ENCODE results near the gene DUSP2.

The DUSP2 gene

GRCh38 chr2:96145036-96145847 lies at the start of gene DUSP2:
TSS of gene DUSP2 (minus strand) at chr2:96145440. CDS start at chr2:96145354, 86 bp downstream.
- H3K27ac ChIP-seq: peak within 1 kb of the TSS; percentile 76
- H3K4me1 ChIP-seq (ENCODE audit: low read depth, poor library complexity, severe bottlenecking): peaks cover 27% of the 10 kb centered on the region
- TF ChIP-seq CTCF (conservative IDR thresholded peaks at IDR 0.05; ENCODE audit: low read depth, low read length): no peak
- peak within 1 kb of the TSS; percentile 62 for H3K4me3 ChIP-seq (IDR thresholded peaks at IDR 0.05; ENCODE audit: insufficient read depth, low read depth, low read length)
- peak within 1 kb of the TSS; percentile 86 for H3K9ac ChIP-seq
- H4K20me1 ChIP-seq (ENCODE audit: insufficient read depth): no peaks in the 10 kb centered on the region
- peak within 1 kb of the TSS; percentile 99 for H3K4me2 ChIP-seq
- peaks cover 9% of the 10 kb centered on the region; the same call in 1 of the 2 replicates for H3K36me3 ChIP-seq (ENCODE audit: insufficient read depth)
- H3K79me2 ChIP-seq (ENCODE audit: insufficient read depth, low read depth): peaks cover 14% of the 10 kb centered on the region
- H2AFZ ChIP-seq (ENCODE audit: low read depth): peak within 1 kb of the TSS; percentile 73
- no peaks in the 10 kb centered on the region for H3K27me3 ChIP-seq (ENCODE audit: insufficient read depth, low read depth)

- Histone ChIP-seq H4K20me1 (ENCODE audit: insufficient read depth) (peaks cover 6% of the 10 kb centered on the region; the same call in 1 of the 2 replicates), H3K79me2 (ENCODE audit: insufficient read depth, low read depth) (peaks cover 29% of the 10 kb centered on the region), H3K4me1 (ENCODE audit: low read depth, poor library complexity, severe bottlenecking) (no peaks in the 10 kb centered on the region)
Measured at GRCh38 chr2:96191937-96192670, 46.9 kb upstream of the DUSP2 start.

GRCh38 chr2:96188821-96189526 lies 43.7 kb upstream of the DUSP2 start:
- TF ChIP-seq CTCF (conservative IDR thresholded peaks at IDR 0.05; ENCODE audit: low read depth, low read length): no peak
- Histone ChIP-seq H4K20me1 (ENCODE audit: insufficient read depth) (0 out of 2 replicates have a peak, but pooled peaks cover under 1% of the 10 kb centered on the region), H3K4me3 (IDR thresholded peaks at IDR 0.05; ENCODE audit: insufficient read depth, low read depth, low read length) (no peak overlapping the region), H3K27me3 (ENCODE audit: insufficient read depth, low read depth) (no peaks in the 10 kb centered on the region), H3K4me1 (ENCODE audit: low read depth, poor library complexity, severe bottlenecking) (no peaks in the 10 kb centered on the region), H3K27ac (no peak overlapping the region), H2AFZ (ENCODE audit: low read depth) (no peak overlapping the region), H3K9ac (no peak overlapping the region), H3K79me2 (ENCODE audit: insufficient read depth, low read depth) (peaks cover 6% of the 10 kb centered on the region; the same call in 1 of the 2 replicates), H3K4me2 (no peak overlapping the region), H3K36me3 (ENCODE audit: insufficient read depth) (peaks cover 15% of the 10 kb centered on the region; the same call in 1 of the 2 replicates)

More at GRCh38 chr2:96191937-96192670, 46.9 kb upstream of the DUSP2 start:
- Histone ChIP-seq H3K9ac (no peak overlapping the region), H3K4me2 (no peak overlapping the region), H2AFZ (ENCODE audit: low read depth) (no peak overlapping the region), H3K27me3 (ENCODE audit: insufficient read depth, low read depth) (no peaks in the 10 kb centered on the region), H3K36me3 (ENCODE audit: insufficient read depth) (peaks cover 13% of the 10 kb centered on the region; the same call in 1 of the 2 replicates), H3K4me3 (IDR thresholded peaks at IDR 0.05; ENCODE audit: insufficient read depth, low read depth, low read length) (no peak overlapping the region), H3K27ac (no peak overlapping the region)
- no peak for TF ChIP-seq CTCF (conservative IDR thresholded peaks at IDR 0.05; ENCODE audit: low read depth, low read length)

- Histone ChIP-seq H3K4me3 (IDR thresholded peaks at IDR 0.05; ENCODE audit: insufficient read depth, low read depth, low read length) (no peak overlapping the region), H3K27ac (no peak overlapping the region), H3K4me1 (ENCODE audit: low read depth, poor library complexity, severe bottlenecking) (no peaks in the 10 kb centered on the region), H3K9ac (no peak overlapping the region), H3K27me3 (ENCODE audit: insufficient read depth, low read depth) (no peaks in the 10 kb centered on the region), H4K20me1 (ENCODE audit: insufficient read depth) (no peaks in the 10 kb centered on the region), H3K4me2 (no peak overlapping the region), H3K79me2 (ENCODE audit: insufficient read depth, low read depth) (0 out of 2 replicates have a peak, but pooled peaks cover 6% of the 10 kb centered on the region), H2AFZ (ENCODE audit: low read depth) (no peak overlapping the region), H3K36me3 (ENCODE audit: insufficient read depth) (peaks cover 13% of the 10 kb centered on the region; the same call in 1 of the 2 replicates)
- no peak for TF ChIP-seq CTCF (conservative IDR thresholded peaks at IDR 0.05; ENCODE audit: low read depth, low read length)
Measured at GRCh38 chr2:96186562-96186961, 41.3 kb upstream of the DUSP2 start.
